ENCODE results near the gene POLR1E. TPM values are rescaled to one million over a fixed set of nuclear protein-coding genes. Genes with fewer than 3 reads are reported as not detected.

The POLR1E gene
- total RNA-seq, 4 donors from 2014 or later, result 16.7 to 22.3 (median 17.6) TPM

DNA sequence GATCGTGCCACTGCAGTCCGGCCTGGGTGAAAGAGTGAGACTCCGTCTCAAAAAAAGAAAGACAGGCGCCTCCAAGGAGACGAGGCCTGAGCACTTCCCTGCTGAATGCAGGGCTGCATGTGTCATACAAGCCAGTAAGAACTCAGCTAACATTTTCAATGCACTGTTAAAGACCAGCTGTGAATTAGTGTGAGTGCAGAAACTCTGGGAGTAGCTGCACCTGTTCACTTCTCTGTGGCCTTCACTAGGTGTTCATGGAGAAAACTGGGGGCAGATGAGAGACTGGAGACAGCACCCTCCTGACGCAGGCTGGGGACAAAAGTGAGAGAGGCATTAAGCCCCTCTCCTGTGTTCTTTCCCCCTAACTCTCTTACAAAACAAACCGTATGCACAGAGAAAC lies 48.7 kb downstream of the POLR1E start:
- Histone ChIP-seq H3K27ac (no peak overlapping the region), H3K4me3 (no peak overlapping the region), H3K27me3 (no peaks in the 10 kb centered on the region), H3K9me3 (no peaks in the 10 kb centered on the region), H3K4me1 (no peaks in the 10 kb centered on the region), H3K36me3 (peaks cover 0 to 65% of the 10 kb centered on the region in 2 donors)
- DNase-seq, result no peak
- intact Hi-C loops (cut with DNase I; ENCODE audit: low total_unique reads) (no loop called here), in situ Hi-C loops (cut with MboI; ENCODE audit: low sequenced_read_pairs in 4 of 4) (no loop called here)
- no peak for TF ChIP-seq POLR2A (IDR thresholded peaks at IDR 0.05)
- TF ChIP-seq, protein P1, sequence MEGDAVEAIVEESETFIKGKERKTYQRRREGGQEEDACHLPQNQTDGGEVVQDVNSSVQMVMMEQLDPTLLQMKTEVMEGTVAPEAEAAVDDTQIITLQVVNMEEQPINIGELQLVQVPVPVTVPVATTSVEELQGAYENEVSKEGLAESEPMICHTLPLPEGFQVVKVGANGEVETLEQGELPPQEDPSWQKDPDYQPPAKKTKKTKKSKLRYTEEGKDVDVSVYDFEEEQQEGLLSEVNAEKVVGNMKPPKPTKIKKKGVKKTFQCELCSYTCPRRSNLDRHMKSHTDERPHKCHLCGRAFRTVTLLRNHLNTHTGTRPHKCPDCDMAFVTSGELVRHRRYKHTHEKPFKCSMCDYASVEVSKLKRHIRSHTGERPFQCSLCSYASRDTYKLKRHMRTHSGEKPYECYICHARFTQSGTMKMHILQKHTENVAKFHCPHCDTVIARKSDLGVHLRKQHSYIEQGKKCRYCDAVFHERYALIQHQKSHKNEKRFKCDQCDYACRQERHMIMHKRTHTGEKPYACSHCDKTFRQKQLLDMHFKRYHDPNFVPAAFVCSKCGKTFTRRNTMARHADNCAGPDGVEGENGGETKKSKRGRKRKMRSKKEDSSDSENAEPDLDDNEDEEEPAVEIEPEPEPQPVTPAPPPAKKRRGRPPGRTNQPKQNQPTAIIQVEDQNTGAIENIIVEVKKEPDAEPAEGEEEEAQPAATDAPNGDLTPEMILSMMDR (IDR thresholded peaks at IDR 0.05 in 4 of 5, conservative IDR thresholded peaks at IDR 0.05 in 1 of 5), result no peak
- no peak for ATAC-seq

DNA sequence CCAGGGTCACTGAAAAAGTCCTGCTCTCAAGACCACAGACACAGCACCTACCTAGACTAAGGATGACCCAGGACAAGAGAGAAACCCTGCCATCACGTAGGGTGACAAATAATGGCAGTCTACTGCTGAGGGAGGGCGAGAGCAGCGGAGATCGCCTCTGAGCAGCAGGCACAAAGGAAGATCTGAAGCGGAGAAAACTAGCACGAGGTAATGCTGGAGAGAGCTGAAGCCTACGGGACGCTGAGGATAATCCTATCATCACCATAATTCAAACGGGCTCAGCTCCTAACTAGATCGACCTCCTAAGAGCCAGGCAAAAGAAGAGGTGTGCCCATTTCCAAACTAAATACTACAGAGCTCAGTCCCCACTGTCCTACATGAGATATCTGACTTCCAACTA lies 49.2 kb downstream of the POLR1E start:
- Histone ChIP-seq H3K27me3 (no peaks in the 10 kb centered on the region), H3K4me3 (no peak overlapping the region), H3K4me1 (no peaks in the 10 kb centered on the region), H3K9me3 (no peaks in the 10 kb centered on the region), H3K27ac (no peak overlapping the region), H3K36me3 (peaks cover 0 to 66% of the 10 kb centered on the region in 2 donors)
- no peak for DNase-seq
- intact Hi-C loops (cut with DNase I; ENCODE audit: low total_unique reads) (no loop called here), in situ Hi-C loops (cut with MboI; ENCODE audit: low sequenced_read_pairs in 4 of 4) (no loop called here)
- no peak for ATAC-seq
- no peak for TF ChIP-seq POLR2A (IDR thresholded peaks at IDR 0.05)
- TF ChIP-seq, protein P1 (IDR thresholded peaks at IDR 0.05 in 4 of 5, conservative IDR thresholded peaks at IDR 0.05 in 1 of 5), result no peak

DNA sequence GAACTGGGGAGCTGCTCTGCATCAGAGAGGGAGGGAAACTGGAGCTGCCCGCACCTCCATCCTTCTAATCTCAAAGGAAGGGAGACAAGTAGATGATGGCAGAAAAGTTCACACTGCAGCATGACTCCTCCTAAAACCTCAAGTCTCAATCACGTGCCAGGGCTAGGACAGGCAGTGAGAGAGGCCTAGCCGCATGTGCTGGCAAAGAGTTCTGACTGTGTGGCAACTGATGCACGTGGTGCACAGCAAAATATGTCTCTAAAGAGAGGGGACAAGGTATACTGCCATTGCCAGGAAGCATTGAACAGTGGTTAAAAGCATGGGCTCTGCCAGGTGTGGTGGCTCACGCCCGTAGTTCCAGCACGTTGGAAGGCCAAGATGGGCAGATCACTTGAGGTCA lies 52.4 kb downstream of the POLR1E start:
- intact Hi-C loops (cut with DNase I; ENCODE audit: low total_unique reads) (no loop called here), in situ Hi-C loops (cut with MboI; ENCODE audit: low sequenced_read_pairs in 4 of 4) (no loop called here)
- Histone ChIP-seq H3K36me3 (peaks cover 0 to 59% of the 10 kb centered on the region in 2 donors), H3K4me1 (peaks cover 8 to 16% of the 10 kb centered on the region in 2 donors), H3K27ac (no peak overlapping the region), H3K27me3 (no peaks in the 10 kb centered on the region), H3K9me3 (no peaks in the 10 kb centered on the region), H3K4me3 (no peak overlapping the region)
- DNase-seq (peak in 1 of 2 donors; percentile 25), ATAC-seq (peak; percentile 29 to 33)
- no peak for TF ChIP-seq POLR2A (IDR thresholded peaks at IDR 0.05)
- TF ChIP-seq, protein P1 (IDR thresholded peaks at IDR 0.05 in 4 of 5, conservative IDR thresholded peaks at IDR 0.05 in 1 of 5), result no peak

- ATAC-seq (no peak), DNase-seq (no peak)
- H3K9me3 ChIP-seq, result no peaks in the 10 kb centered on the region
- peaks cover 10 to 16% of the 10 kb centered on the region in 2 donors for H3K4me1 ChIP-seq
- TF ChIP-seq, protein P1 (IDR thresholded peaks at IDR 0.05 in 4 of 5, conservative IDR thresholded peaks at IDR 0.05 in 1 of 5), result no peak
- no peak for TF ChIP-seq POLR2A (IDR thresholded peaks at IDR 0.05)
- in situ Hi-C loops (cut with MboI; ENCODE audit: low sequenced_read_pairs in 4 of 4), result no loop called here
- intact Hi-C loops (cut with DNase I; ENCODE audit: low total_unique reads), result no loop called here
- H3K27ac ChIP-seq, result no peak overlapping the region
- H3K27me3 ChIP-seq, result no peaks in the 10 kb centered on the region
- no peak overlapping the region for H3K4me3 ChIP-seq
- peaks cover 0 to 54% of the 10 kb centered on the region in 2 donors for H3K36me3 ChIP-seq
Observed at GRCh38 chr9:37539634-37540033, 53.9 kb downstream of the POLR1E start.

DNA sequence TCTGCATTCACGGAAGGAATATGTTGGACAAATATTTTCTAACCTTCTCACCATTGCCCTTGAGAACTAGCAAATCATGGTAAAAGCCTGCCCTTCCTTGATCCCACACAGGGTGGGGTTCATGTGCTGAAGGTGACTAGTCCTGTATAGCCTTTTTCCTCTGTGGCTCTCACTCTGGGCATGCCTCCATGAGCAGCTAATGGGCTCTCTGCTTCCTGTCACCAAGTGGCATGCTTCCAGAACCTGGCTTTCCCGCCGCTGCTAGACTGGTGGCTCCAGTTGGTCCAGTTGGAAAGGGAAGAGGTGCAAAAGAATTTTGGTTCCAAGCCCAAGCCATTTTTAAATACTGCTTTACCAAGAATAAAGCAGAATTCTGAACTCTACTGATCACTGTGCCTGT lies 54.9 kb downstream of the POLR1E start:
- H3K27ac ChIP-seq, result peak overlapping the region in 3 of 4 donors; percentile 2 to 42 (median 15)
- H3K9me3 ChIP-seq, result no peaks in the 10 kb centered on the region
- H3K4me3 ChIP-seq, result no peak overlapping the region
- intact Hi-C loops (cut with DNase I; ENCODE audit: low total_unique reads) (no loop called here), in situ Hi-C loops (cut with MboI; ENCODE audit: low sequenced_read_pairs in 4 of 4) (no loop called here)
- no peaks in the 10 kb centered on the region for H3K27me3 ChIP-seq
- DNase-seq (peak in 1 of 2 donors; percentile 34), ATAC-seq (no peak)
- H3K4me1 ChIP-seq, result peaks cover 10 to 16% of the 10 kb centered on the region in 2 donors
- no peak for TF ChIP-seq POLR2A (IDR thresholded peaks at IDR 0.05)
- TF ChIP-seq, protein P1 (IDR thresholded peaks at IDR 0.05 in 4 of 5, conservative IDR thresholded peaks at IDR 0.05 in 1 of 5), result no peak
- H3K36me3 ChIP-seq, result peaks cover 0 to 47% of the 10 kb centered on the region in 2 donors
